ENCODE results near the gene TMEM171. TPM values are rescaled to one million over a fixed set of nuclear protein-coding genes. Genes with fewer than 3 reads are reported as not detected.

TMEM171 gene
- total and polyA plus RNA-seq, 2 of the 4 experiments (the other 2 are of a cell fraction) = 3.0 to 5.1 TPM

GRCh38 chr5:73126957-73127356 is 6.6 kb downstream of the TMEM171 start:
- Histone ChIP-seq H3K4me1 (ENCODE audit: control insufficient read depth, insufficient read depth, low read length) (no peaks in the 10 kb centered on the region), H4K91ac (ENCODE audit: insufficient read depth, low read depth, low read length) (no peak overlapping the region), H3K23ac (ENCODE audit: low read depth, low read length) (no peak overlapping the region), H3K27ac (ENCODE audit: insufficient read depth, low read length) (no peak overlapping the region), H3K79me1 (ENCODE audit: low read depth in 1 of 2, low read length in 2 of 2) (no peaks in the 10 kb centered on the region), H3K9ac (ENCODE audit: low read depth, low read length) (no peak overlapping the region), H2AK9ac (replicated peaks; ENCODE audit: low read depth, low read length, poor library complexity) (no peak overlapping the region), H4K8ac (ENCODE audit: low read depth in 2 of 2, low read length in 2 of 2) (no peak overlapping the region), H2AK5ac (ENCODE audit: low read depth, low read length) (no peak overlapping the region), H2BK20ac (ENCODE audit: low read depth, low read length) (no peak overlapping the region), H3K9me1 (ENCODE audit: insufficient read depth, low read length) (no peaks in the 10 kb centered on the region), H3K36me3 (ENCODE audit: control insufficient read depth, insufficient read depth, low read length) (no peaks in the 10 kb centered on the region), H3K4me2 (ENCODE audit: low read depth, low read length) (no peak overlapping the region), H3K4me3 (ENCODE audit: insufficient read depth, low read depth, low read length) (no peak overlapping the region), H2BK5ac (ENCODE audit: low read depth, low read length, poor library complexity, severe bottlenecking) (no peak overlapping the region), H3K18ac (ENCODE audit: low read depth, low read length) (no peak overlapping the region), H3K9me3 (ENCODE audit: control insufficient read depth, insufficient read depth, low read length) (no peaks in the 10 kb centered on the region), H2BK15ac (ENCODE audit: low read depth, low read length) (no peak overlapping the region), H3K4ac (ENCODE audit: low read depth, low read length) (no peak overlapping the region), H3K56ac (ENCODE audit: extremely low read depth, insufficient read depth, low read length) (no peak overlapping the region), H2AFZ (replicated peaks; ENCODE audit: low read length, poor library complexity) (no peak overlapping the region), H3K14ac (replicated peaks; ENCODE audit: low read depth, low read length) (no peak overlapping the region), H4K5ac (ENCODE audit: low read depth, low read length) (no peak overlapping the region), H2BK120ac (ENCODE audit: low read depth, low read length) (no peak overlapping the region), H3K27me3 (ENCODE audit: control insufficient read depth, insufficient read depth, low read length) (no peaks in the 10 kb centered on the region; the same call in 1 of the 2 replicates), H4K20me1 (ENCODE audit: insufficient read depth, low read length) (no peaks in the 10 kb centered on the region)
- TF ChIP-seq RFX5 (IDR thresholded peaks at IDR 0.05; ENCODE audit: low read depth, low read length) (no peak), MAZ (IDR thresholded peaks at IDR 0.05; ENCODE audit: borderline replicate concordance, low read depth, low read length) (no peak), SMC3 (IDR thresholded peaks at IDR 0.05; ENCODE audit: low read depth, low read length) (no peak), ELK1 (IDR thresholded peaks at IDR 0.05; ENCODE audit: borderline replicate concordance, low read depth, low read length) (no peak), CHD1 (IDR thresholded peaks at IDR 0.05; ENCODE audit: low read depth, low read length) (no peak)
- dilution Hi-C loops (cut with HindIII; ENCODE audit: low sequenced_read_pairs, unreplicated experiment) (no loop called here), in situ Hi-C loops (cut with MboI; ENCODE audit: low sequenced_read_pairs) (no loop called here), intact Hi-C loops (cut with micrococcal nuclease) (no loop called here)
- POLR2A ChIA-PET (ENCODE audit: unreplicated experiment) = no interaction called here
- CTCF ChIA-PET = interaction anchor here (0.5 kb wide), 1 partner anchor 44 kb away, joined by 4 read pairs; no protein-coding TSS in a partner anchor
- DNase-seq = no peak
- no TSS peak for BruUV-seq (replicated peaks)
- WGBS, 2 experiments (ENCODE audit: extremely low coverage in 2 of 2, insufficient read length in 1 of 2) = no CpG with 5 or more reads among the region's 1 CpG
- ATAC-seq (ENCODE audit: low read depth) = no peak
